GM23338 (cell line): ENCODE data around the gene APC2. TPM values are rescaled to one million over a fixed set of nuclear protein-coding genes. Genes with fewer than 3 reads are reported as not detected.

Experiments used
- ATAC-seq: fragments of 200-7000 bp; cut with Tn5 transposase; 3 replicates; pipeline ENCODE4 v1.9.1; 2020
- DNase-seq: peaks from one replicate; pipeline ENCODE4 v3.0.0-alpha.2; 2015; ENCODE audit warnings: low spot score
- H2AFZ ChIP-seq: fragments of 200-600 bp; sonication (generic); 2 replicates; pipeline ENCODE4 v1.8.0; 2016; ENCODE audit warnings: antibody characterized with exemption, mild to moderate bottlenecking, moderate library complexity
- H3F3A ChIP-seq: fragments of 200-600 bp; sonication (generic); replicated peaks from 2 replicates; pipeline ENCODE4 v1.8.0; 2017; ENCODE audit warnings: antibody characterized with exemption, mixed run types, low read depth
- H3K27ac ChIP-seq: fragments of 200-600 bp; sonication (generic); 2 replicates; pipeline ENCODE4 v1.6.1; 2016; ENCODE audit warnings: low read depth
- H3K27me3 ChIP-seq: fragments of 200-600 bp; sonication (generic); 2 replicates; pipeline ENCODE4 v1.8.0; 2016; ENCODE audit warnings: mild to moderate bottlenecking, mixed run types, moderate library complexity; ENCODE audit not compliant: insufficient read depth
- H3K36me3 ChIP-seq: fragments of 200-600 bp; sonication (generic); 2 replicates; pipeline ENCODE4 v1.8.0; 2016; ENCODE audit warnings: mild to moderate bottlenecking; ENCODE audit not compliant: insufficient read depth
- H3K4me1 ChIP-seq: fragments of 200-600 bp; sonication (generic); 2 replicates; pipeline ENCODE4 v1.8.0; 2016; ENCODE audit warnings: mild to moderate bottlenecking, moderate library complexity; ENCODE audit not compliant: insufficient read depth
- H3K4me2 ChIP-seq: fragments of 200-600 bp; sonication (generic); 2 replicates; pipeline ENCODE4 v1.7.1; 2017; ENCODE audit warnings: mixed run types
- H3K4me3 ChIP-seq: fragments of 200-600 bp; sonication (generic); 2 replicates; pipeline ENCODE4 v1.6.1; 2016; ENCODE audit warnings: mixed run types
- H3K79me2 ChIP-seq: fragments of 200-600 bp; sonication (generic); replicated peaks from 2 replicates; pipeline ENCODE4 v1.8.0; 2017; ENCODE audit warnings: mild to moderate bottlenecking; ENCODE audit not compliant: insufficient read depth
- H3K9me2 ChIP-seq: fragments of 200-600 bp; sonication (generic); 2 replicates; pipeline ENCODE4 v1.8.0; 2017; ENCODE audit not compliant: insufficient read depth
- H4K20me1 ChIP-seq: fragments of 200-600 bp; sonication (generic); replicated peaks from 2 replicates; pipeline ENCODE4 v1.8.0; 2017; ENCODE audit warnings: mild to moderate bottlenecking; ENCODE audit not compliant: insufficient read depth
- H3K27ac Mint-ChIP-seq: 2 replicates; pipeline ENCODE4 v1.8.0; 2020; ENCODE audit warnings: inconsistent platforms, mild to moderate bottlenecking, moderate library complexity, mixed read lengths
- H3K27me3 Mint-ChIP-seq: 3 replicates; pipeline ENCODE4 v1.8.0; 2022; ENCODE audit warnings: low read depth, mild to moderate bottlenecking, moderate library complexity, mixed read lengths, inconsistent platforms; ENCODE audit not compliant: insufficient read depth, poor library complexity
- H3K36me3 Mint-ChIP-seq: 3 replicates; pipeline ENCODE4 v1.8.0; 2021; ENCODE audit warnings: low read depth, mild to moderate bottlenecking, inconsistent platforms, moderate library complexity, mixed read lengths
- H3K4me1 Mint-ChIP-seq: 3 replicates; pipeline ENCODE4 v1.8.0; 2020; ENCODE audit warnings: mild to moderate bottlenecking, inconsistent platforms, mixed read lengths
- H3K4me3 Mint-ChIP-seq: 3 replicates; pipeline ENCODE4 v1.8.0; 2021; ENCODE audit warnings: moderate library complexity, mild to moderate bottlenecking, inconsistent platforms, mixed read lengths
- H3K9me3 Mint-ChIP-seq: 3 replicates; pipeline ENCODE4 v1.8.0; 2020; ENCODE audit warnings: moderate library complexity, mild to moderate bottlenecking, inconsistent platforms, mixed read lengths
- CREB1 ChIP-seq: fragments of 250-450 bp; sonication (Bioruptor Pico); IDR thresholded peaks from 2 replicates; pipeline ENCODE4 v1.5.0; 2020; ENCODE audit warnings: low read depth, mild to moderate bottlenecking, moderate library complexity
- CTCF ChIP-seq, 2 experiments: fragments of 200-600 bp in 1 of 2; sonication (generic) in 1 of 2; conservative IDR thresholded peaks; 2 replicates each; pipeline versions ENCODE4 v1.5.1 to v1.6.1; 2016 to 2017; ENCODE audit warnings: antibody characterized with exemption in 2 of 2, low read depth in 2 of 2, mild to moderate bottlenecking in 2 of 2, moderate library complexity in 1 of 2
- ETS1 ChIP-seq: IDR thresholded peaks from 2 replicates; pipeline ENCODE4 v1.6.1; 2016; ENCODE audit warnings: antibody characterized with exemption
- EZH2 ChIP-seq: fragments of 200-600 bp; sonication (generic); IDR thresholded peaks from one replicate; pipeline ENCODE4 v1.8.0; 2017; ENCODE audit warnings: antibody characterized with exemption, mild to moderate bottlenecking, low read depth; ENCODE audit not compliant: unreplicated experiment
- EZH2phosphoT487 ChIP-seq: fragments of 200-600 bp; sonication (generic); IDR thresholded peaks from one replicate; pipeline ENCODE4 v1.8.1; 2018; ENCODE audit warnings: antibody characterized with exemption; ENCODE audit not compliant: unreplicated experiment
- JUNB ChIP-seq: IDR thresholded peaks from one replicate; pipeline ENCODE4 v1.6.1; 2016; ENCODE audit warnings: antibody characterized with exemption; ENCODE audit not compliant: unreplicated experiment
- NANOG ChIP-seq: IDR thresholded peaks from 2 replicates; pipeline ENCODE4 v1.6.1; 2016; ENCODE audit warnings: antibody characterized with exemption, borderline replicate concordance
- POLR2AphosphoS5 ChIP-seq: IDR thresholded peaks from 2 replicates; pipeline ENCODE4 v1.6.1; 2016; ENCODE audit warnings: antibody characterized with exemption, low read depth
- REST ChIP-seq: IDR thresholded peaks from one replicate; pipeline ENCODE4 v1.6.1; 2018; ENCODE audit warnings: antibody characterized with exemption; ENCODE audit not compliant: unreplicated experiment
- STAT1 ChIP-seq: IDR thresholded peaks from one replicate; pipeline ENCODE4 v1.6.1; 2016; ENCODE audit warnings: antibody characterized with exemption; ENCODE audit not compliant: unreplicated experiment
- ZNF114 ChIP-seq: fragments of 250-450 bp; sonication (Bioruptor Pico); IDR thresholded peaks from 2 replicates; pipeline ENCODE4 v1.5.0; 2020; ENCODE audit warnings: mild to moderate bottlenecking, moderate library complexity
- ZNF331 ChIP-seq: fragments of 250-450 bp; sonication (Bioruptor Pico); IDR thresholded peaks from 2 replicates; pipeline ENCODE4 v1.5.0; 2020; ENCODE audit warnings: low read depth, mild to moderate bottlenecking, moderate library complexity
- ZNF462 ChIP-seq: fragments of 250-450 bp; sonication (Bioruptor Pico); IDR thresholded peaks from 2 replicates; pipeline ENCODE4 v1.5.0; 2020; ENCODE audit warnings: mild to moderate bottlenecking, moderate library complexity
- polyA plus RNA-seq: library from polyadenylated mRNA; unstranded; fragments of >200 nt; fragmentation: Nextera tagmentation; extraction: Ambion mirVana; gene quantifications from 2 replicates; pipeline ENCODE4 v1.2.1, GENCODE V29; 2016
- total RNA-seq: library from RNA; depleted of rRNA; stranded (reverse); fragments of >200 nt; shearing (Covaris generic); gene quantifications from 2 replicates; pipeline ENCODE4 v1.2.3, GENCODE V29; 2014

APC2 gene
- total and polyA plus RNA-seq, 2 experiments from 2014 or later, result 1.4 to 18.3 TPM

GRCh38 chr19:1511318-1512317 lies 61.7 kb downstream of the APC2 start:
- peaks cover 5% of the 10 kb centered on the region; the same call in 2 of the 3 replicates for H3K9me3 Mint-ChIP-seq
- Histone ChIP-seq H3K9me2 (no peaks in the 10 kb centered on the region), H3K4me1 (no peaks in the 10 kb centered on the region), H3K4me2 (no peak overlapping the region), H3F3A (peaks cover 9% of the 10 kb centered on the region; the same call in 1 of the 2 replicates), H3K4me3 (no peak overlapping the region), H4K20me1 (no peaks in the 10 kb centered on the region), H3K36me3 (no peaks in the 10 kb centered on the region), H3K27ac (no peak overlapping the region), H2AFZ (no peak overlapping the region), H3K79me2 (no peaks in the 10 kb centered on the region), H3K27me3 (peaks cover 8% of the 10 kb centered on the region; the same call in 1 of the 2 replicates)
- DNase-seq, result no peak
- TF ChIP-seq ZNF114 (CRISPR knock-in tag), result no peak
- TF ChIP-seq ETS1, result no peak
- TF ChIP-seq STAT1, result no peak
- no peak for TF ChIP-seq NANOG
- no peak for TF ChIP-seq ZNF331 (CRISPR knock-in tag)
- TF ChIP-seq CREB1 (CRISPR knock-in tag), result no peak
- no peak for TF ChIP-seq ZNF462 (CRISPR knock-in tag)
- no peak for TF ChIP-seq REST
- no peak for TF ChIP-seq JUNB
- TF ChIP-seq CTCF (conservative IDR thresholded peaks at IDR 0.05; ENCODE audit: low read depth in 2 of 2), result no peak
- no peak for TF ChIP-seq EZH2
- no peak for TF ChIP-seq POLR2AphosphoS5
- no peak for TF ChIP-seq EZH2phosphoT487
- no peaks in the 10 kb centered on the region for H3K36me3 Mint-ChIP-seq
- H3K4me3 Mint-ChIP-seq, result no peak overlapping the region
- peaks cover 28% of the 10 kb centered on the region for H3K27me3 Mint-ChIP-seq
- ATAC-seq, result no peak
- H3K27ac Mint-ChIP-seq, result no peak overlapping the region
- H3K4me1 Mint-ChIP-seq, result no peaks in the 10 kb centered on the region; the same call in 2 of the 3 replicates
